Prostate gland (tissue), 2 donors: Measurements from ENCODE around the gene BAG2.

Experiments used
- CTCF ChIP-seq, 4 experiments: fragments of 200-600 bp in 2 of 4; fragments of 450-650 bp in 2 of 4; sonication (generic) in 2 of 4; IDR thresholded peaks; 1 replicate in 3 of 4; 2 replicates in 1 of 4; pipeline ENCODE4 v1.5.1; 2016 to 2019; ENCODE audit warnings: antibody characterized with exemption in 4 of 4, mild to moderate bottlenecking in 2 of 4, moderate library complexity in 2 of 4
- POLR2AphosphoS5 ChIP-seq: sonication (generic); formaldehyde crosslinking; IDR thresholded peaks from one replicate; pipeline ENCODE4 v1.6.1; 2017; ENCODE audit warnings: antibody characterized with exemption

- TF ChIP-seq CTCF (IDR thresholded peaks at IDR 0.05) (no peak), POLR2AphosphoS5 (no peak)
These were observed 10.1 kb upstream of the BAG2 start for GRCh38 chr6:57162028-57162427.
